Lung (tissue), 12 donors: ENCODE data around the gene CCDC60. TPM values are rescaled to one million over a fixed set of nuclear protein-coding genes. Genes with fewer than 3 reads are reported as not detected.

Experiments
- ATAC-seq: fragments of 200-7000 bp; cut with Tn5 transposase; one replicate; pipeline ENCODE4 v1.9.1; 2020; ENCODE audit warnings: moderate number of reproducible peaks; ENCODE audit not compliant: insufficient read depth, low FRiP score
- DNase-seq, 3 donors: peaks; one replicate each; pipeline ENCODE4 v3.0.0-alpha.2; 2013 to 2017
- H3K27ac ChIP-seq, 2 donors: one replicate each; pipeline ENCODE4 v1.5.1; 2013; ENCODE audit warnings: mild to moderate bottlenecking in 2 of 2, moderate library complexity in 2 of 2, control low read depth in 1 of 2, inconsistent platforms in 1 of 2, low read depth in 1 of 2, low read length in 1 of 2
- H3K27me3 ChIP-seq, 3 donors: one replicate each; pipeline ENCODE4 v1.5.1; 2013; ENCODE audit warnings: low read length in 2 of 3; ENCODE audit not compliant: control insufficient read depth in 3 of 3, insufficient read depth in 3 of 3
- H3K36me3 ChIP-seq, 4 donors: one replicate each; pipeline ENCODE4 v1.5.1; 2013; ENCODE audit warnings: low read length in 4 of 4, mild to moderate bottlenecking in 1 of 4, moderate library complexity in 1 of 4; ENCODE audit not compliant: control insufficient read depth in 4 of 4, insufficient read depth in 4 of 4
- H3K4me1 ChIP-seq, 5 donors: one replicate each; pipeline ENCODE4 v1.5.1; 2013; ENCODE audit warnings: low read length in 5 of 5, mild to moderate bottlenecking in 2 of 5, moderate library complexity in 1 of 5; ENCODE audit not compliant: control insufficient read depth in 5 of 5, insufficient read depth in 5 of 5
- H3K4me3 ChIP-seq: one replicate; pipeline ENCODE4 v1.5.1; 2013; ENCODE audit warnings: mild to moderate bottlenecking, control low read depth, moderate library complexity
- H3K9ac ChIP-seq, 2 donors: one replicate each; pipeline ENCODE4 v1.5.1; 2013; ENCODE audit warnings: low read length in 2 of 2, control low read depth in 1 of 2; ENCODE audit not compliant: insufficient read depth in 1 of 2
- H3K9me3 ChIP-seq, 4 donors: one replicate each; pipeline ENCODE4 v1.5.1; 2013; ENCODE audit warnings: low read length in 3 of 4, mild to moderate bottlenecking in 1 of 4, moderate library complexity in 1 of 4; ENCODE audit not compliant: control insufficient read depth in 4 of 4, insufficient read depth in 3 of 4
- whole genome bisulfite sequencing, 2 donors: extraction: QIAGEN DNeasy Blood & Tissue Kit; methylation state at CpG; one replicate each; pipeline ENCODE4 v1.1.7; 2013; 5-methylcytosine and 5-hydroxymethylcytosine counted together
- polyA plus RNA-seq, 2 donors: library from polyadenylated mRNA; stranded (reverse); fragments of 200-250 nt; gene quantifications; one replicate each; pipeline ENCODE4 v1.2.1, GENCODE V29; 2013
- total RNA-seq, 2 donors: library from RNA; depleted of rRNA in 1 of 2; stranded (reverse); fragments of >200 nt in 1 of 2; gene quantifications; one replicate each; pipeline ENCODE4 v1.2.1, GENCODE V29; 2014 to 2021
- TF ChIP-seq, protein P1 (sequence below): IDR thresholded peaks from 2 replicates; pipeline ENCODE4 v1.5.1; 2012; ENCODE audit warnings: mild to moderate bottlenecking; ENCODE audit errors: control extremely low read depth, extremely low read depth
- donor health status: control.
- donor health status: control.
- donor health status: Bipolar disorder and iron deficiency.
- donor health status: healthy.
- donor health status: DM: yes; HTN: yes; CAD: no.

Gene CCDC60
- total and polyA plus RNA-seq, 4 donors, result 2.1 to 7.6 (median 3.5) TPM

DNA sequence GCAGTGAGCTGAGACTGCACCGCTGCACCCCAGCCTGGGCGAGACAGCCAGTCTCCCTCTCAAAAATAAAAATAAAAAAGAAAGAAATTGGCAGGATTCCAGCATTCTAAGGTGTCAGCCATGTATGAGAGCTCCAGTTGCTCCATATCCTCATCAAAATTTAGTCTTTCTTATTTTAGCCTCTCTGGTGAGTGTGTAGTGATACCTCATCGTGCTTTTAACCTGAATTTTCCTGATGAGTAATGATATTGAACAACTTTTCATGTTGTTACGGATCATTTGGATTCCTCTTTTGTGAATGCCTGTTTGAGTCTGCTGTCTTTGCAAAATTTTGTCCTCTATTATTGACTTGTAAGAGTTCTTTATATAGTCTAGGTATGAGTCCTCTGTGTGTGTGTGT lies 28.5 kb downstream of the CCDC60 start:
- Histone ChIP-seq H3K4me3 (no peak overlapping the region), H3K36me3 (no peaks in the 10 kb centered on the region)
- 85 to 86% methylated on average over 4 of the region's 4 CpGs for WGBS, 2 donors

DNA sequence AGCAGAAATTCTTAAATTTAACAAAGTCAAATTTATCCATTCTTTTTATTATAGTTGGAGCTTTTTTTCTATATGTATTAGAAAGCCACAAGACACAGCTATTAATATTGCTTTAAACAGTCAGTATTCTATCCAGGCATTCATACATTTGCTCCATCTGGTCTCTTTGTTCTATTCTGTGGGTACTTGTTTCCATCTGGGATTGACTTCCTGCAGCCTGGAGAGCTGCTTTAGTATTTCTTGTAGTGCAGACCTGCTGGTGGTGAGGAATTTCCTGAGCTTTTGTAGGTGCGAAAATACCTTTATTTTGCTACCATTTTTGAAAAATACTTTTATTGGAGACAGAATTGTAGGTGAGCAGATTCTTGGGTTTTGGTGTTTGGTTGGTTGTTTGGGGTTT lies 29.0 kb downstream of the CCDC60 start:
- Histone ChIP-seq H3K9me3 (no peaks in the 10 kb centered on the region), H3K36me3 (no peaks in the 10 kb centered on the region), H3K27ac (no peak overlapping the region), H3K4me3 (no peak overlapping the region), H3K27me3 (peaks cover 0 to 3% (median 0%) of the 10 kb centered on the region in 3 donors), H3K9ac (no peak overlapping the region), H3K4me1 (peaks cover 0 to under 1% (median 0%) of the 10 kb centered on the region in 5 donors)
- DNase-seq (no peak), ATAC-seq (no peak)
- WGBS, 2 donors, result 62 to 71% methylated on average over 1 of the region's 1 CpG
- TF ChIP-seq, protein P1, sequence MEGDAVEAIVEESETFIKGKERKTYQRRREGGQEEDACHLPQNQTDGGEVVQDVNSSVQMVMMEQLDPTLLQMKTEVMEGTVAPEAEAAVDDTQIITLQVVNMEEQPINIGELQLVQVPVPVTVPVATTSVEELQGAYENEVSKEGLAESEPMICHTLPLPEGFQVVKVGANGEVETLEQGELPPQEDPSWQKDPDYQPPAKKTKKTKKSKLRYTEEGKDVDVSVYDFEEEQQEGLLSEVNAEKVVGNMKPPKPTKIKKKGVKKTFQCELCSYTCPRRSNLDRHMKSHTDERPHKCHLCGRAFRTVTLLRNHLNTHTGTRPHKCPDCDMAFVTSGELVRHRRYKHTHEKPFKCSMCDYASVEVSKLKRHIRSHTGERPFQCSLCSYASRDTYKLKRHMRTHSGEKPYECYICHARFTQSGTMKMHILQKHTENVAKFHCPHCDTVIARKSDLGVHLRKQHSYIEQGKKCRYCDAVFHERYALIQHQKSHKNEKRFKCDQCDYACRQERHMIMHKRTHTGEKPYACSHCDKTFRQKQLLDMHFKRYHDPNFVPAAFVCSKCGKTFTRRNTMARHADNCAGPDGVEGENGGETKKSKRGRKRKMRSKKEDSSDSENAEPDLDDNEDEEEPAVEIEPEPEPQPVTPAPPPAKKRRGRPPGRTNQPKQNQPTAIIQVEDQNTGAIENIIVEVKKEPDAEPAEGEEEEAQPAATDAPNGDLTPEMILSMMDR, result no peak

More for the DNA sequence above, 28.5 kb downstream of the CCDC60 start:
- TF ChIP-seq, protein P1, result no peak
- Histone ChIP-seq H3K9ac (no peak overlapping the region), H3K4me1 (no peaks in the 10 kb centered on the region), H3K27ac (no peak overlapping the region), H3K9me3 (no peaks in the 10 kb centered on the region), H3K27me3 (peaks cover 0 to 3% (median 0%) of the 10 kb centered on the region in 3 donors)
- DNase-seq (no peak), ATAC-seq (no peak)

DNA sequence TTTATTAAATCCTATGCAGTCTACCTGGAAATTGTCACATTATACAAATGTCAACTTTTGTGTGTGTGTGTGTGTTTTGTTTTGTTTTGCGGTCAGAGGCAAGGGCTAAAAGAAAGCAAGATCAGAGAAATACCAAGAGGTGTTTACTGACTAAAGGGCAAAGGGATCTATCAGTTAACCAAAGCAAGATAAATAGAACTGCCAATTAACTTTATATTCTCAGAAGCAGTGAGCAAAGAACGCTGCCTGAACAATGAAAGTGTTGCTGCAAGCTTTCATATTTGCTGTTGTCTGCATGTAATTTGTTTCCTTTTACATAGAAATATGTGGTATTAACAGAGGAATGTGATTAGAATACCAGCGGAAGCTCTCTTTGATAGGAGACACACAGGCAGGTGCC lies 30.9 kb downstream of the CCDC60 start:
- 58 to 60% methylated on average over 3 of the region's 3 CpGs for WGBS, 2 donors
- no peak overlapping the region for H3K4me3 ChIP-seq
- no peak overlapping the region for H3K27ac ChIP-seq
- peaks cover 0 to 12% (median 0%) of the 10 kb centered on the region in 5 donors for H3K4me1 ChIP-seq
- H3K9ac ChIP-seq, result no peak overlapping the region
- no peaks in the 10 kb centered on the region for H3K36me3 ChIP-seq
- ATAC-seq (no peak), DNase-seq (no peak)
- no peaks in the 10 kb centered on the region for H3K9me3 ChIP-seq
- TF ChIP-seq, protein P1, result no peak
- peaks cover 0 to 3% (median 0%) of the 10 kb centered on the region in 3 donors for H3K27me3 ChIP-seq

DNA sequence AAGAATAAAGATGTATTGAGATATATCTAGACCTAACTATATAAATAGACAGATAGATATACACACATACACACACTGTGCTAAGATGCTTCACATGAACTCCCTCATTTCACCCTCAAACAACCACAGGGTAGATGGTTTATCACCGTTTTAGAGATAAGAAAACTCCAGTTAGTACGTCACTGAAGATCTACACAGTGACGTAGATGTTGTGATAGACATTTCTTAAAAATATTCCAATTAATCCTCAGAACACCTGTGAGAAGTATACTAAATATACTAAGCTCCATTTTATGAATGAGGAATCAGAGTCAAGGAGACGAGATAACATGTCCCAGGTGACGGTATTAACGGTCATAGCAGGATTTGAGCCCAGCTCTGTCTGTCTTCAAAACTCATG lies 31.5 kb downstream of the CCDC60 start:
- TF ChIP-seq, protein P1, result no peak
- Histone ChIP-seq H3K9ac (no peak overlapping the region), H3K4me1 (peaks cover 0 to 12% (median 0%) of the 10 kb centered on the region in 5 donors), H3K27ac (no peak overlapping the region), H3K4me3 (no peak overlapping the region), H3K27me3 (peaks cover 0 to 3% (median 0%) of the 10 kb centered on the region in 3 donors), H3K9me3 (no peaks in the 10 kb centered on the region), H3K36me3 (no peaks in the 10 kb centered on the region)
- ATAC-seq (no peak), DNase-seq (no peak)
- WGBS, 2 donors, result 84 to 89% methylated on average over 6 of the region's 6 CpGs
